ENCODE data around the gene UBAC2.

DNA sequence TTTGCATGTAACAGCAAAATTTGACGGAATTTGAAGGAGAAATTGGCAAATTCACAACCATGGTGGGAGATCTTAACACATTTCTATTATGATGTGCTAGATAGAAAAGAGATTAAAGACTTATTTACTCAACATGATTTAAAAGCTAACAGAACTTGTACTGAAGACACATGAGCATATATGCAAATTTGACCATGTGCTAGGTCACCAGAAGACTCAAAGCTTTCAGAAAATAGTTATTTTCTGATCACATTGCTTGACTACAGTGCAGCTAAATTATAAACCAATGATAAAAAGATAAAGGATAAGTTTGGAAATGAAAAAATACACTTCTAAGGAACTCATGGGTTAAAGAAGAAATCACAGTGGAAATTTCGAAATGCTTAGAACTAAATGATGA, 97.4 kb downstream of the UBAC2 start:
- TF ChIP-seq, protein P1, sequence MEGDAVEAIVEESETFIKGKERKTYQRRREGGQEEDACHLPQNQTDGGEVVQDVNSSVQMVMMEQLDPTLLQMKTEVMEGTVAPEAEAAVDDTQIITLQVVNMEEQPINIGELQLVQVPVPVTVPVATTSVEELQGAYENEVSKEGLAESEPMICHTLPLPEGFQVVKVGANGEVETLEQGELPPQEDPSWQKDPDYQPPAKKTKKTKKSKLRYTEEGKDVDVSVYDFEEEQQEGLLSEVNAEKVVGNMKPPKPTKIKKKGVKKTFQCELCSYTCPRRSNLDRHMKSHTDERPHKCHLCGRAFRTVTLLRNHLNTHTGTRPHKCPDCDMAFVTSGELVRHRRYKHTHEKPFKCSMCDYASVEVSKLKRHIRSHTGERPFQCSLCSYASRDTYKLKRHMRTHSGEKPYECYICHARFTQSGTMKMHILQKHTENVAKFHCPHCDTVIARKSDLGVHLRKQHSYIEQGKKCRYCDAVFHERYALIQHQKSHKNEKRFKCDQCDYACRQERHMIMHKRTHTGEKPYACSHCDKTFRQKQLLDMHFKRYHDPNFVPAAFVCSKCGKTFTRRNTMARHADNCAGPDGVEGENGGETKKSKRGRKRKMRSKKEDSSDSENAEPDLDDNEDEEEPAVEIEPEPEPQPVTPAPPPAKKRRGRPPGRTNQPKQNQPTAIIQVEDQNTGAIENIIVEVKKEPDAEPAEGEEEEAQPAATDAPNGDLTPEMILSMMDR (IDR thresholded peaks at IDR 0.05; ENCODE audit: borderline replicate concordance, extremely low read depth, low read length, poor library complexity, severe bottlenecking) = no peak
- no peak for TF ChIP-seq EZH2 (IDR thresholded peaks at IDR 0.05; ENCODE audit: borderline replicate concordance, low read depth, low read length, severe bottlenecking)

Data from DND-41 (cell line).